Stimulated activated CD8-positive, alpha-beta memory T cell treated with anti-CD3 and anti-CD28 coated beads, Interleukin-15, amount 100 ng/mL, for 24 hours (primary cell): ENCODE results near the gene OSBPL3.

Source experiments
- DNase-seq: peaks from one replicate; pipeline ENCODE4 v3.0.0-alpha.2; 2020; ENCODE audit warnings: low read depth

Gene OSBPL3

GRCh38 chr7:24894429-24895221, 85.4 kb downstream of the OSBPL3 start:
- DNase-seq, result no peak

GRCh38 chr7:24891311-24891735, 88.7 kb downstream of the OSBPL3 start:
- DNase-seq, result no peak

- DNase-seq, result no peak
Measured at GRCh38 chr7:24889611-24890010, 90.4 kb downstream of the OSBPL3 start.

GRCh38 chr7:24888653-24889052, 91.3 kb downstream of the OSBPL3 start:
- DNase-seq, result no peak

- no peak for DNase-seq
Measured at GRCh38 chr7:24885716-24886115, 94.3 kb downstream of the OSBPL3 start.

- DNase-seq, result no peak
Measured at GRCh38 chr7:24885305-24885704, 94.7 kb downstream of the OSBPL3 start.

GRCh38 chr7:24884401-24884800, 95.6 kb downstream of the OSBPL3 start:
- no peak for DNase-seq

- no peak for DNase-seq
Measured at GRCh38 chr7:24883622-24884013, 96.4 kb downstream of the OSBPL3 start.

- DNase-seq, result no peak
Measured at GRCh38 chr7:24882989-24883621, 96.9 kb downstream of the OSBPL3 start.

- DNase-seq, result no peak
Measured at GRCh38 chr7:24881623-24882022, 98.4 kb downstream of the OSBPL3 start.

GRCh38 chr7:24880886-24881285, 99.1 kb downstream of the OSBPL3 start:
- no peak for DNase-seq

GRCh38 chr7:24879291-24879690, 100.7 kb downstream of the OSBPL3 start:
- DNase-seq, result no peak

- no peak for DNase-seq
Measured at GRCh38 chr7:24877790-24878311, 102.1 kb downstream of the OSBPL3 start.

- no peak for DNase-seq
Measured at GRCh38 chr7:24874791-24875190, 105.2 kb downstream of the OSBPL3 start.

- DNase-seq, result no peak
Measured at GRCh38 chr7:24873944-24874343, 106.0 kb downstream of the OSBPL3 start.

- no peak for DNase-seq
Measured at GRCh38 chr7:24871770-24872169, 108.2 kb downstream of the OSBPL3 start.

GRCh38 chr7:24870766-24871165, 109.2 kb downstream of the OSBPL3 start:
- DNase-seq, result no peak

- DNase-seq, result no peak
Measured at GRCh38 chr7:24869572-24869971, 110.4 kb downstream of the OSBPL3 start.

- DNase-seq, result no peak
Measured at GRCh38 chr7:24868741-24869140, 111.2 kb downstream of the OSBPL3 start.

- no peak for DNase-seq
Measured at GRCh38 chr7:24866004-24866615, 113.9 kb downstream of the OSBPL3 start.

- no peak for DNase-seq
Measured at GRCh38 chr7:24864214-24864817, 115.7 kb downstream of the OSBPL3 start.

- DNase-seq, result no peak
Measured at GRCh38 chr7:24863626-24864025, 116.4 kb downstream of the OSBPL3 start.

- no peak for DNase-seq
Measured at GRCh38 chr7:24862461-24862860, 117.5 kb downstream of the OSBPL3 start.
